ENCODE results near the gene PSMG3.
"Not testable (repeated sequence)": the region's sequence is repeated elsewhere in the genome, so short reads cannot be mapped to it uniquely, and the experiment has no call there.

Gene PSMG3

GRCh38 chr7:1531263-1531978 lies 38.4 kb downstream of the PSMG3 start:
- peak overlapping the region; percentile 49 for H3K4me3 ChIP-seq (ENCODE audit: extremely low read depth, insufficient read depth, low read length, poor library complexity, severe bottlenecking)
- H3K9me3 ChIP-seq (ENCODE audit: control insufficient read depth, low read length), result no peaks in the 10 kb centered on the region
- H3K36me3 ChIP-seq (ENCODE audit: control insufficient read depth, insufficient read depth, low read length), result peaks cover 7% of the 10 kb centered on the region
- peaks cover 53% of the 10 kb centered on the region for H3K4me1 ChIP-seq (ENCODE audit: control insufficient read depth, insufficient read depth, low read length, poor library complexity, severe bottlenecking)
- peak overlapping the region; percentile 89 for H3K27ac ChIP-seq (ENCODE audit: low read depth, low read length, severe bottlenecking)
- 27 to 29% methylated on average over 45 to 54 of the region's 55 CpGs for WGBS, 2 experiments (ENCODE audit: insufficient coverage in 2 of 2)

GRCh38 chr7:1530946-1531262 lies 38.9 kb downstream of the PSMG3 start:
- Histone ChIP-seq H3K36me3 (ENCODE audit: control insufficient read depth, insufficient read depth, low read length) (peaks cover 7% of the 10 kb centered on the region), H3K9me3 (ENCODE audit: control insufficient read depth, low read length) (no peaks in the 10 kb centered on the region), H3K27ac (ENCODE audit: low read depth, low read length, severe bottlenecking) (no peak overlapping the region), H3K4me1 (ENCODE audit: control insufficient read depth, insufficient read depth, low read length, poor library complexity, severe bottlenecking) (peaks cover 48% of the 10 kb centered on the region), H3K4me3 (ENCODE audit: extremely low read depth, insufficient read depth, low read length, poor library complexity, severe bottlenecking) (peak overlapping the region; percentile 49)
- WGBS, 2 experiments (ENCODE audit: insufficient coverage in 2 of 2), result 0% methylated on average over 8 to 44 of the region's 45 CpGs

GRCh38 chr7:1529383-1530116 lies 40.3 kb downstream of the PSMG3 start:
- H3K4me3 ChIP-seq (ENCODE audit: extremely low read depth, insufficient read depth, low read length, poor library complexity, severe bottlenecking), result no peak overlapping the region
- 84 to 89% methylated on average over 19 to 21 of the region's 21 CpGs for WGBS, 2 experiments (ENCODE audit: insufficient coverage in 2 of 2)
- H3K9me3 ChIP-seq (ENCODE audit: control insufficient read depth, low read length), result no peaks in the 10 kb centered on the region
- peaks cover 35% of the 10 kb centered on the region for H3K4me1 ChIP-seq (ENCODE audit: control insufficient read depth, insufficient read depth, low read length, poor library complexity, severe bottlenecking)
- H3K27ac ChIP-seq (ENCODE audit: low read depth, low read length, severe bottlenecking), result no peak overlapping the region
- H3K36me3 ChIP-seq (ENCODE audit: control insufficient read depth, insufficient read depth, low read length), result no peaks in the 10 kb centered on the region

GRCh38 chr7:1526271-1526754 lies 43.5 kb downstream of the PSMG3 start:
- Histone ChIP-seq H3K36me3 (ENCODE audit: control insufficient read depth, insufficient read depth, low read length) (no peaks in the 10 kb centered on the region), H3K4me1 (ENCODE audit: control insufficient read depth, insufficient read depth, low read length, poor library complexity, severe bottlenecking) (peaks cover 5% of the 10 kb centered on the region), H3K9me3 (ENCODE audit: control insufficient read depth, low read length) (no peaks in the 10 kb centered on the region), H3K27ac (ENCODE audit: low read depth, low read length, severe bottlenecking) (no peak overlapping the region), H3K4me3 (ENCODE audit: extremely low read depth, insufficient read depth, low read length, poor library complexity, severe bottlenecking) (no peak overlapping the region)
- WGBS, 2 experiments (ENCODE audit: insufficient coverage in 2 of 2), result 74 to 80% methylated on average over 6 of the region's 6 CpGs

- Histone ChIP-seq H3K4me3 (ENCODE audit: extremely low read depth, insufficient read depth, low read length, poor library complexity, severe bottlenecking) (no peak overlapping the region), H3K4me1 (ENCODE audit: control insufficient read depth, insufficient read depth, low read length, poor library complexity, severe bottlenecking) (peaks cover 8% of the 10 kb centered on the region), H3K27ac (ENCODE audit: low read depth, low read length, severe bottlenecking) (no peak overlapping the region), H3K36me3 (ENCODE audit: control insufficient read depth, insufficient read depth, low read length) (no peaks in the 10 kb centered on the region), H3K9me3 (ENCODE audit: control insufficient read depth, low read length) (no peaks in the 10 kb centered on the region)
- 91 to 97% methylated on average over 6 of the region's 6 CpGs for WGBS, 2 experiments (ENCODE audit: insufficient coverage in 2 of 2)
Observed at GRCh38 chr7:1525409-1525808, 44.4 kb downstream of the PSMG3 start.

- WGBS, 2 experiments (ENCODE audit: insufficient coverage in 2 of 2), result 90% methylated on average over 13 to 15 of the region's 17 CpGs
- H3K36me3 ChIP-seq (ENCODE audit: control insufficient read depth, insufficient read depth, low read length), result no peaks in the 10 kb centered on the region
- H3K9me3 ChIP-seq (ENCODE audit: control insufficient read depth, low read length), result peaks cover 12% of the 10 kb centered on the region
- H3K27ac ChIP-seq (ENCODE audit: low read depth, low read length, severe bottlenecking), result no peak overlapping the region
- H3K4me1 ChIP-seq (ENCODE audit: control insufficient read depth, insufficient read depth, low read length, poor library complexity, severe bottlenecking), result peaks cover 9% of the 10 kb centered on the region
- H3K4me3 ChIP-seq (ENCODE audit: extremely low read depth, insufficient read depth, low read length, poor library complexity, severe bottlenecking), result no peak overlapping the region
Observed at GRCh38 chr7:1523844-1524243, 46.0 kb downstream of the PSMG3 start.

- H3K4me1 ChIP-seq (ENCODE audit: control insufficient read depth, insufficient read depth, low read length, poor library complexity, severe bottlenecking), result peaks cover 9% of the 10 kb centered on the region
- peaks cover 17% of the 10 kb centered on the region for H3K9me3 ChIP-seq (ENCODE audit: control insufficient read depth, low read length)
- no peak overlapping the region for H3K27ac ChIP-seq (ENCODE audit: low read depth, low read length, severe bottlenecking)
- H3K36me3 ChIP-seq (ENCODE audit: control insufficient read depth, insufficient read depth, low read length), result no peaks in the 10 kb centered on the region
- H3K4me3 ChIP-seq (ENCODE audit: extremely low read depth, insufficient read depth, low read length, poor library complexity, severe bottlenecking), result no peak overlapping the region
- 53 to 60% methylated on average over 13 of the region's 13 CpGs for WGBS, 2 experiments (ENCODE audit: insufficient coverage in 2 of 2)
Observed at GRCh38 chr7:1523208-1523607, 46.6 kb downstream of the PSMG3 start.

- Histone ChIP-seq H3K36me3 (ENCODE audit: control insufficient read depth, insufficient read depth, low read length) (no peaks in the 10 kb centered on the region), H3K9me3 (ENCODE audit: control insufficient read depth, low read length) (peaks cover 17% of the 10 kb centered on the region), H3K4me3 (ENCODE audit: extremely low read depth, insufficient read depth, low read length, poor library complexity, severe bottlenecking) (no peak overlapping the region), H3K4me1 (ENCODE audit: control insufficient read depth, insufficient read depth, low read length, poor library complexity, severe bottlenecking) (peaks cover 4% of the 10 kb centered on the region), H3K27ac (ENCODE audit: low read depth, low read length, severe bottlenecking) (no peak overlapping the region)
- 93 to 94% methylated on average over 10 of the region's 11 CpGs for WGBS, 2 experiments (ENCODE audit: insufficient coverage in 2 of 2)
Observed at GRCh38 chr7:1521456-1521855, 48.4 kb downstream of the PSMG3 start.

- Histone ChIP-seq H3K9me3 (ENCODE audit: control insufficient read depth, low read length) (peaks cover 17% of the 10 kb centered on the region), H3K4me1 (ENCODE audit: control insufficient read depth, insufficient read depth, low read length, poor library complexity, severe bottlenecking) (peaks cover 4% of the 10 kb centered on the region), H3K4me3 (ENCODE audit: extremely low read depth, insufficient read depth, low read length, poor library complexity, severe bottlenecking) (no peak overlapping the region), H3K36me3 (ENCODE audit: control insufficient read depth, insufficient read depth, low read length) (no peaks in the 10 kb centered on the region), H3K27ac (ENCODE audit: low read depth, low read length, severe bottlenecking) (peak overlapping the region; percentile 82)
- 78 to 82% methylated on average over 18 to 27 of the region's 27 CpGs for WGBS, 2 experiments (ENCODE audit: insufficient coverage in 2 of 2)
Observed at GRCh38 chr7:1520539-1521234, 49.1 kb downstream of the PSMG3 start.

- not testable (repeated sequence) for H3K4me3 ChIP-seq (ENCODE audit: extremely low read depth, insufficient read depth, low read length, poor library complexity, severe bottlenecking); H3K27ac ChIP-seq (ENCODE audit: low read depth, low read length, severe bottlenecking); H3K4me1 ChIP-seq (ENCODE audit: control insufficient read depth, insufficient read depth, low read length, poor library complexity, severe bottlenecking); H3K36me3 ChIP-seq (ENCODE audit: control insufficient read depth, insufficient read depth, low read length)
- WGBS, 2 experiments (ENCODE audit: insufficient coverage in 2 of 2), result 90 to 97% methylated on average over 10 to 11 of the region's 12 CpGs
- H3K9me3 ChIP-seq (ENCODE audit: control insufficient read depth, low read length), result peaks cover 17% of the 10 kb centered on the region
Observed at GRCh38 chr7:1519322-1519922, 50.4 kb downstream of the PSMG3 start.
